Measurements from ENCODE around the gene STARD13.

Gene STARD13

GRCh38 chr13:33069365-33069764, 216.2 kb downstream of the STARD13 start:
- in situ Hi-C loops (cut with MboI; ENCODE audit: low sequenced_read_pairs), result no loop called here

GRCh38 chr13:33066329-33066728, 219.2 kb downstream of the STARD13 start:
- in situ Hi-C loops (cut with MboI; ENCODE audit: low sequenced_read_pairs), result no loop called here

- in situ Hi-C loops (cut with MboI; ENCODE audit: low sequenced_read_pairs), result no loop called here
These were observed 224.7 kb downstream of the STARD13 start for GRCh38 chr13:33060815-33061214.

GRCh38 chr13:33058776-33059327, 226.7 kb downstream of the STARD13 start:
- in situ Hi-C loops (cut with MboI; ENCODE audit: low sequenced_read_pairs), result no loop called here

- in situ Hi-C loops (cut with MboI; ENCODE audit: low sequenced_read_pairs), result no loop called here
These were observed 228.4 kb downstream of the STARD13 start for GRCh38 chr13:33057019-33057780.

GRCh38 chr13:33053397-33054066, 232.0 kb downstream of the STARD13 start:
- in situ Hi-C loops (cut with MboI; ENCODE audit: low sequenced_read_pairs), result no loop called here

Measured in HL-60/S4 treated with retinoic acid at 250 ng/mL for 4 days and 3 days (cell line).